H1 (cell line): Measurements from ENCODE around the gene HMCN1.

Experiments
- BACH1 ChIP-seq: IDR thresholded peaks from 2 replicates; pipeline ENCODE4 v1.6.1; 2012; ENCODE audit warnings: low read length, improper control_type of control experiment
- BRCA1 ChIP-seq: IDR thresholded peaks from 2 replicates; pipeline ENCODE4 v1.6.1; 2012; ENCODE audit warnings: low read depth, low read length, improper control_type of control experiment
- CHD2 ChIP-seq: IDR thresholded peaks from 2 replicates; pipeline ENCODE4 v1.6.1; 2012; ENCODE audit warnings: low read length, improper control_type of control experiment
- EP300 ChIP-seq, 2 experiments: IDR thresholded peaks; 1 replicate in 1 of 2; 2 replicates in 1 of 2; pipeline ENCODE4 v1.6.1; 2011 to 2012; ENCODE audit warnings: low read depth in 2 of 2, low read length in 2 of 2, mild to moderate bottlenecking in 2 of 2, borderline replicate concordance in 1 of 2, inconsistent platforms in 1 of 2, moderate library complexity in 1 of 2
- HDAC6 ChIP-seq: IDR thresholded peaks from one replicate; pipeline ENCODE4 v1.7.1; 2012; ENCODE audit warnings: low read depth, mild to moderate bottlenecking, inconsistent platforms, low read length, moderate library complexity
- KDM1A ChIP-seq: fragments of 200-600, 300-600 bp; sonication (generic); IDR thresholded peaks from 2 replicates; pipeline ENCODE4 v1.7.1; 2016; ENCODE audit warnings: mild to moderate bottlenecking, low read length, borderline replicate concordance
- MAFK ChIP-seq: IDR thresholded peaks from 2 replicates; pipeline ENCODE4 v1.6.1; 2012; ENCODE audit warnings: low read depth, mild to moderate bottlenecking, improper control_type of control experiment, low read length
- POLR2A ChIP-seq, 2 experiments: IDR thresholded peaks; 1 replicate in 1 of 2; 2 replicates in 1 of 2; pipeline ENCODE4 v1.6.1; 2011; ENCODE audit warnings: low read depth in 2 of 2, low read length in 2 of 2, mild to moderate bottlenecking in 2 of 2; ENCODE audit errors: control extremely low read depth in 1 of 2
- SIN3A ChIP-seq, 2 experiments: IDR thresholded peaks in 1 of 2; conservative IDR thresholded peaks in 1 of 2; 2 replicates each; pipeline ENCODE4 v1.6.1; 2011 to 2012; ENCODE audit warnings: low read length in 2 of 2, improper control_type of control experiment in 1 of 2, low read depth in 1 of 2, mild to moderate bottlenecking in 1 of 2
- SUZ12 ChIP-seq: fragments of 200-600 bp; sonication (generic); IDR thresholded peaks from 2 replicates; pipeline ENCODE4 v1.6.1; 2012; ENCODE audit warnings: mild to moderate bottlenecking, inconsistent platforms, low read length, moderate library complexity, mixed read lengths
- TCF12 ChIP-seq: IDR thresholded peaks from 2 replicates; pipeline ENCODE4 v1.6.1; 2011; ENCODE audit warnings: low read depth, mild to moderate bottlenecking, low read length
- ZNF274 ChIP-seq: IDR thresholded peaks from 2 replicates; pipeline ENCODE4 v1.7.0; 2012; ENCODE audit warnings: low read length, borderline replicate concordance; ENCODE audit errors: extremely low read depth
- TF ChIP-seq, protein P1 (sequence below), 3 experiments: IDR thresholded peaks; 1 replicate in 2 of 3; 2 replicates in 1 of 3; pipeline versions ENCODE4 v1.5.1 to v1.6.1; 2011; ENCODE audit warnings: low read length in 3 of 3, mild to moderate bottlenecking in 3 of 3, inconsistent platforms in 2 of 3, low read depth in 1 of 3, moderate library complexity in 1 of 3; ENCODE audit not compliant: insufficient read depth in 1 of 3; ENCODE audit errors: control extremely low read depth in 1 of 3

GRCh38 chr1:186118724-186119123 lies 384.5 kb downstream of the HMCN1 start:
- TF ChIP-seq ZNF274 = no peak
- TF ChIP-seq KDM1A = no peak
- TF ChIP-seq, protein P1, sequence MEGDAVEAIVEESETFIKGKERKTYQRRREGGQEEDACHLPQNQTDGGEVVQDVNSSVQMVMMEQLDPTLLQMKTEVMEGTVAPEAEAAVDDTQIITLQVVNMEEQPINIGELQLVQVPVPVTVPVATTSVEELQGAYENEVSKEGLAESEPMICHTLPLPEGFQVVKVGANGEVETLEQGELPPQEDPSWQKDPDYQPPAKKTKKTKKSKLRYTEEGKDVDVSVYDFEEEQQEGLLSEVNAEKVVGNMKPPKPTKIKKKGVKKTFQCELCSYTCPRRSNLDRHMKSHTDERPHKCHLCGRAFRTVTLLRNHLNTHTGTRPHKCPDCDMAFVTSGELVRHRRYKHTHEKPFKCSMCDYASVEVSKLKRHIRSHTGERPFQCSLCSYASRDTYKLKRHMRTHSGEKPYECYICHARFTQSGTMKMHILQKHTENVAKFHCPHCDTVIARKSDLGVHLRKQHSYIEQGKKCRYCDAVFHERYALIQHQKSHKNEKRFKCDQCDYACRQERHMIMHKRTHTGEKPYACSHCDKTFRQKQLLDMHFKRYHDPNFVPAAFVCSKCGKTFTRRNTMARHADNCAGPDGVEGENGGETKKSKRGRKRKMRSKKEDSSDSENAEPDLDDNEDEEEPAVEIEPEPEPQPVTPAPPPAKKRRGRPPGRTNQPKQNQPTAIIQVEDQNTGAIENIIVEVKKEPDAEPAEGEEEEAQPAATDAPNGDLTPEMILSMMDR (IDR thresholded peaks at IDR 0.05; ENCODE audit: control extremely low read depth in 1 of 3, insufficient read depth in 1 of 3, low read depth in 1 of 3, low read length in 3 of 3) = no peak
- no peak for TF ChIP-seq POLR2A (IDR thresholded peaks at IDR 0.05; ENCODE audit: control extremely low read depth in 1 of 2, low read depth in 2 of 2, low read length in 2 of 2)
- no peak for TF ChIP-seq BRCA1
- TF ChIP-seq EP300 (IDR thresholded peaks at IDR 0.05; ENCODE audit: borderline replicate concordance in 1 of 2, low read depth in 2 of 2, low read length in 2 of 2) = no peak
- TF ChIP-seq HDAC6 = no peak
- TF ChIP-seq CHD2 = no peak
- TF ChIP-seq BACH1 = no peak
- TF ChIP-seq SIN3A (conservative IDR thresholded peaks at IDR 0.05 in 1 of 2, IDR thresholded peaks at IDR 0.05 in 1 of 2; ENCODE audit: low read depth in 1 of 2, low read length in 2 of 2) = no peak
- no peak for TF ChIP-seq TCF12
- TF ChIP-seq SUZ12 = no peak
- no peak for TF ChIP-seq MAFK
